HG02981 (cell line): ENCODE measurements around the gene SNED1.

Source experiments
- ATAC-seq: cut with Tn5 transposase; IDR thresholded peaks from one replicate; pipeline ENCODE4 v1.9.1; 2021; ENCODE audit warnings: mild to moderate bottlenecking, moderate library complexity; ENCODE audit not compliant: unreplicated experiment

Gene SNED1

DNA sequence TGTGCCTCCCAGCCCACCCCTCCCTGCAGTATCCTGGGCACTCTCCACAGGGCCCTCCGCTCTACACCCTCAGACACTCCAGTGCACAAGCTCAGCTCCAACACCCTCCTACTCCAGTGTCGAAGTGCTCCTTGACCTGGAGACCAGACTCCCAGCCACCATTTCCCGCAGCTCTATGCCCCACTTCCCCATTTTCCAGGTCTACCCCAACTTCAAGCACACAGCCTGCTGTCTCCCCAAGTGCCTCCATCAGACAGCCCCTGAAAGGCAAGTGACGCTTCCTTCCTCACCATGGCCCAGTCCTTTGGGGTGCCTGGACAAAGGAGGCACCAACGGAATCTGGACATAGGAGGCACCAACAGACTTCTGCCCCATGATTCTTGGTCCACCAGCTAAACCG is 143.6 kb downstream of the SNED1 start:
- ATAC-seq: no peak

- ATAC-seq: no peak
These were observed 144.2 kb downstream of the SNED1 start for GRCh38 chr2:241142593-241142992.
